H1 (cell line): ENCODE data around the gene CYB5R3. TPM values are rescaled to one million over a fixed set of nuclear protein-coding genes. Genes with fewer than 3 reads are reported as not detected.

Experiments
- CTCF ChIA-PET: fragments of 300-600 bp; sonication (Branson Sonifier 250); formaldehyde crosslinking; loops from one replicate; lab custom pipeline; 2021; ENCODE audit not compliant: partially characterized antibody; lab: Charles Lee
- POLR2A ChIA-PET: fragments of 300-600 bp; sonication (Branson Sonifier 250); formaldehyde crosslinking; loops from one replicate; lab custom pipeline; 2021; ENCODE audit warnings: inconsistent platforms; ENCODE audit not compliant: partially characterized antibody; lab: Charles Lee
- DNase-seq, 2 experiments: peaks; one replicate each; pipeline versions ENCODE4 v3.0.0 to v3.0.0-alpha.2; 2010 to 2022; ENCODE audit warnings: low spot score in 2 of 2, low read depth in 1 of 2, mixed read lengths in 1 of 2
- FAIRE-seq: peaks from 2 replicates; lab custom pipeline; 2011; peaks lifted over from hg19 to GRCh38; lab: Jason Lieb, UNC
- H2AFZ ChIP-seq: 2 replicates; pipeline ENCODE4 v1.8.1; 2012; ENCODE audit warnings: low read length, inconsistent platforms
- H2AK5ac ChIP-seq: 2 replicates; pipeline ENCODE4 v1.6.1; 2013; ENCODE audit warnings: low read depth, low read length
- H2BK120ac ChIP-seq: replicated peaks from 2 replicates; pipeline ENCODE3; 2013; ENCODE audit warnings: low read depth, low read length, inconsistent platforms
- H2BK12ac ChIP-seq: 2 replicates; pipeline ENCODE4 v1.6.1; 2013; ENCODE audit warnings: low read depth, low read length
- H2BK15ac ChIP-seq: 2 replicates; pipeline ENCODE4 v1.6.1; 2013; ENCODE audit warnings: low read length
- H2BK20ac ChIP-seq: 2 replicates; pipeline ENCODE4 v1.6.1; 2013; ENCODE audit warnings: low read length
- H2BK5ac ChIP-seq: 2 replicates; pipeline ENCODE4 v1.6.1; 2013; ENCODE audit warnings: low read depth, low read length
- H3K14ac ChIP-seq: 2 replicates; pipeline ENCODE4 v1.6.1; 2013; ENCODE audit warnings: inconsistent platforms; ENCODE audit not compliant: insufficient read length
- H3K18ac ChIP-seq: 2 replicates; pipeline ENCODE4 v1.6.1; 2013; ENCODE audit warnings: low read length; ENCODE audit errors: extremely low read depth
- H3K23ac ChIP-seq: 2 replicates; pipeline ENCODE4 v1.6.1; 2013; ENCODE audit warnings: inconsistent platforms; ENCODE audit not compliant: insufficient read length
- H3K23me2 ChIP-seq: 2 replicates; pipeline ENCODE4 v1.6.1; 2013; ENCODE audit warnings: low read depth, low read length
- H3K27ac ChIP-seq: 2 replicates; pipeline ENCODE4 v1.6.1; 2011; ENCODE audit warnings: low read depth, low read length, inconsistent platforms
- H3K27me3 ChIP-seq, 4 experiments: replicated peaks in 1 of 4; 1 replicate in 1 of 4; 2 replicates in 3 of 4; pipeline versions ENCODE4 v1.6.1 to v1.8.1; 2011 to 2013; ENCODE audit warnings: low read length in 3 of 4, mild to moderate bottlenecking in 3 of 4, inconsistent platforms in 2 of 4, mixed read lengths in 2 of 4, moderate library complexity in 1 of 4; ENCODE audit not compliant: control insufficient read depth in 3 of 4, insufficient read depth in 3 of 4; ENCODE audit errors: extremely low read depth in 1 of 4
- H3K36me3 ChIP-seq, 4 experiments: 2 replicates each; pipeline versions ENCODE4 v1.6.1 to v1.8.1; 2011 to 2013; ENCODE audit warnings: mild to moderate bottlenecking in 4 of 4, low read length in 3 of 4, moderate library complexity in 2 of 4, control low read depth in 1 of 4, inconsistent platforms in 1 of 4; ENCODE audit not compliant: insufficient read depth in 4 of 4, control insufficient read depth in 2 of 4
- H3K4ac ChIP-seq: replicated peaks from 2 replicates; pipeline ENCODE3; 2013; ENCODE audit warnings: low read length, low read depth, mixed read lengths, inconsistent platforms; ENCODE audit not compliant: insufficient read length
- H3K4me1 ChIP-seq, 4 experiments: replicated peaks in 1 of 4; 1 replicate in 1 of 4; 2 replicates in 3 of 4; pipeline versions ENCODE4 v1.6.1 to v1.8.1; 2011 to 2013; ENCODE audit warnings: low read length in 3 of 4, inconsistent platforms in 2 of 4, mixed read lengths in 1 of 4; ENCODE audit not compliant: insufficient read depth in 4 of 4, control insufficient read depth in 3 of 4
- H3K4me2 ChIP-seq, 2 experiments: 2 replicates each; pipeline versions ENCODE4 v1.6.1 to v1.8.1; 2011 to 2013; ENCODE audit warnings: low read depth in 2 of 2, low read length in 2 of 2, control low read depth in 1 of 2, inconsistent platforms in 1 of 2, mild to moderate bottlenecking in 1 of 2; ENCODE audit not compliant: insufficient read depth in 1 of 2
- H3K4me3 ChIP-seq, 4 experiments: fragments of 200-600, 300-600 bp in 1 of 4; sonication (generic), shearing (Covaris generic), sonication (Bioruptor Twin) in 1 of 4; 2 replicates each; pipeline versions ENCODE4 v1.5.1 to v1.8.1; 2011 to 2016; ENCODE audit warnings: low read length in 4 of 4, low read depth in 3 of 4, control low read depth in 2 of 4, inconsistent platforms in 2 of 4, mild to moderate bottlenecking in 2 of 4, mixed read lengths in 1 of 4, moderate library complexity in 1 of 4; ENCODE audit not compliant: insufficient read depth in 2 of 4; ENCODE audit errors: extremely low read depth in 1 of 4
- H3K56ac ChIP-seq: replicated peaks from 2 replicates; pipeline ENCODE3; 2013; ENCODE audit warnings: low read depth, mild to moderate bottlenecking, mixed read lengths, low read length, inconsistent platforms; ENCODE audit not compliant: insufficient read length
- H3K79me1 ChIP-seq: 2 replicates; pipeline ENCODE4 v1.6.1; 2013; ENCODE audit warnings: low read depth, low read length, control low read depth
- H3K79me2 ChIP-seq, 2 experiments: 2 replicates each; pipeline versions ENCODE4 v1.6.1 to v1.8.1; 2012 to 2013; ENCODE audit warnings: low read length in 2 of 2, mild to moderate bottlenecking in 2 of 2, inconsistent platforms in 1 of 2; ENCODE audit not compliant: insufficient read depth in 2 of 2, control insufficient read depth in 1 of 2
- H3K9ac ChIP-seq, 4 experiments: replicated peaks in 1 of 4; 1 replicate in 1 of 4; 2 replicates in 3 of 4; pipeline versions ENCODE4 v1.6.1 to v1.8.1; 2011 to 2013; ENCODE audit warnings: low read depth in 3 of 4, low read length in 3 of 4, control low read depth in 2 of 4, mild to moderate bottlenecking in 2 of 4, moderate library complexity in 2 of 4, inconsistent platforms in 1 of 4; ENCODE audit errors: extremely low read depth in 1 of 4
- H3K9me3 ChIP-seq, 2 experiments: 2 replicates each; pipeline versions ENCODE4 v1.6.1 to v1.8.1; 2012 to 2013; ENCODE audit warnings: mild to moderate bottlenecking in 2 of 2, moderate library complexity in 2 of 2, control low read depth in 1 of 2, inconsistent platforms in 1 of 2, low read depth in 1 of 2, low read length in 1 of 2, mixed read lengths in 1 of 2; ENCODE audit not compliant: insufficient read depth in 2 of 2
- H4K20me1 ChIP-seq, 2 experiments: replicated peaks in 1 of 2; 2 replicates each; pipeline versions ENCODE3 to v1.8.1; 2011 to 2013; ENCODE audit warnings: inconsistent platforms in 2 of 2, low read length in 2 of 2, mild to moderate bottlenecking in 1 of 2; ENCODE audit not compliant: insufficient read depth in 2 of 2, control insufficient read depth in 1 of 2
- H4K5ac ChIP-seq: 2 replicates; pipeline ENCODE4 v1.6.1; 2013; ENCODE audit warnings: low read length, low read depth, mixed read lengths, inconsistent platforms; ENCODE audit not compliant: insufficient read length
- H4K8ac ChIP-seq: 2 replicates; pipeline ENCODE4 v1.8.0; 2013; ENCODE audit warnings: mild to moderate bottlenecking, moderate library complexity, low read length, inconsistent platforms; ENCODE audit not compliant: insufficient read depth; ENCODE audit errors: extremely low read depth
- H4K91ac ChIP-seq: replicated peaks from 2 replicates; pipeline ENCODE3; 2013; ENCODE audit warnings: low read length, mixed read lengths, inconsistent platforms; ENCODE audit not compliant: insufficient read length
- GTF2F1 ChIP-seq: IDR thresholded peaks from 2 replicates; pipeline ENCODE4 v1.6.1; 2012; ENCODE audit warnings: low read depth, low read length, improper control_type of control experiment, borderline replicate concordance
- HDAC2 ChIP-seq, 2 experiments: fragments of 300-600 bp in 1 of 2; sonication (generic) in 1 of 2; IDR thresholded peaks; 2 replicates each; pipeline ENCODE4 v1.6.1; 2011 to 2012; ENCODE audit warnings: low read depth in 2 of 2, low read length in 2 of 2, mild to moderate bottlenecking in 2 of 2, moderate library complexity in 2 of 2, borderline replicate concordance in 1 of 2, inconsistent platforms in 1 of 2
- HDAC6 ChIP-seq: IDR thresholded peaks from one replicate; pipeline ENCODE4 v1.7.1; 2012; ENCODE audit warnings: low read depth, mild to moderate bottlenecking, inconsistent platforms, low read length, moderate library complexity
- JUN ChIP-seq: IDR thresholded peaks from 2 replicates; pipeline ENCODE4 v1.6.1; 2011; ENCODE audit warnings: low read depth, mild to moderate bottlenecking, improper control_type of control experiment, low read length
- KDM1A ChIP-seq: fragments of 200-600, 300-600 bp; sonication (generic); IDR thresholded peaks from 2 replicates; pipeline ENCODE4 v1.7.1; 2016; ENCODE audit warnings: mild to moderate bottlenecking, low read length, borderline replicate concordance
- POU5F1 ChIP-seq: IDR thresholded peaks from 2 replicates; pipeline ENCODE4 v1.6.1; 2011; ENCODE audit warnings: low read depth, mild to moderate bottlenecking, low read length, moderate library complexity
- RAD21 ChIP-seq, 2 experiments: IDR thresholded peaks in 1 of 2; conservative IDR thresholded peaks in 1 of 2; 2 replicates each; pipeline ENCODE4 v1.6.1; 2011; ENCODE audit warnings: low read depth in 2 of 2, low read length in 2 of 2, improper control_type of control experiment in 1 of 2, inconsistent platforms in 1 of 2, mild to moderate bottlenecking in 1 of 2, moderate library complexity in 1 of 2
- RXRA ChIP-seq: IDR thresholded peaks from 2 replicates; pipeline ENCODE4 v1.6.1; 2011; ENCODE audit warnings: low read depth, mild to moderate bottlenecking, low read length, moderate library complexity; ENCODE audit not compliant: insufficient read depth
- SIRT6 ChIP-seq: IDR thresholded peaks from one replicate; pipeline ENCODE4 v1.7.1; 2012; ENCODE audit warnings: low read length, inconsistent platforms
- SP4 ChIP-seq: IDR thresholded peaks from 2 replicates; pipeline ENCODE4 v1.6.1; 2012; ENCODE audit warnings: low read length, inconsistent platforms
- TAF1 ChIP-seq: IDR thresholded peaks from 2 replicates; pipeline ENCODE4 v1.6.1; 2011; ENCODE audit warnings: mild to moderate bottlenecking, low read depth, low read length
- TEAD4 ChIP-seq: IDR thresholded peaks from 2 replicates; pipeline ENCODE4 v1.6.1; 2012; ENCODE audit warnings: low read depth, low read length, inconsistent platforms, mixed read lengths
- WGBS, 2 experiments: shearing (Covaris generic) in 1 of 2; methylation state at CpG; one replicate each; pipeline versions ENCODE4 v1.1.6 to v1.1.7; 2013 to 2015; ENCODE audit warnings: low lambda C conversion rate in 2 of 2, mixed read lengths in 2 of 2, inconsistent platforms in 1 of 2, low coverage in 1 of 2, missing lambda C conversion rate in 1 of 2; ENCODE audit not compliant: insufficient replicate concordance in 2 of 2, insufficient coverage in 1 of 2, insufficient read length in 1 of 2; ENCODE audit errors: extremely low coverage in 1 of 2, missing lambda C conversion rate in 1 of 2; 5-methylcytosine and 5-hydroxymethylcytosine counted together
- polyA plus RNA-seq, 7 experiments: library from polyadenylated mRNA; depleted of rRNA in 3 of 7; stranded (reverse) in 5 of 7; unstranded in 2 of 7; fragments of >200 nt in 5 of 7; fragments of 200-250 nt in 2 of 7; gene quantifications; 1 replicate in 5 of 7; 2 replicates in 1 of 7; 4 replicates in 1 of 7; pipeline versions ENCODE4 v1.2.1 to v1.2.3, GENCODE V29; 2011 to 2013; ENCODE audit warnings: missing spikeins in 2 of 7, mixed read lengths in 2 of 7
- total RNA-seq: library from RNA; stranded (reverse); fragmentation: NEBNext Ultra II Directional; extraction: Animal tissue kit (Norgen Biotek cat#: 25700); gene quantifications from 2 replicates; pipeline ENCODE4 v1.2.1, GENCODE V29; 2021

The CYB5R3 gene
- total and polyA plus RNA-seq, 2 of the 8 experiments (the other 6 are each of a cell fraction or from before 2014, with no cell fraction given), result 75.3 to 113 TPM

GRCh38 chr22:42645938-42646568, 3.1 kb downstream of the CYB5R3 start:
- Histone ChIP-seq H4K8ac (no peak overlapping the region), H2AK5ac (peak overlapping the region; percentile 65; the same call in 1 of the 2 replicates), H3K18ac (no peak overlapping the region), H2AFZ (no peak overlapping the region), H3K79me1 (peaks cover 24% of the 10 kb centered on the region), H3K27ac (no peak overlapping the region), H2BK120ac (no peak overlapping the region), H3K4ac (no peak overlapping the region), H3K4me1 (peaks cover 5 to 29% (median 20%) of the 10 kb centered on the region in 4 experiments), H2BK12ac (no peak overlapping the region), H3K4me2 (no peak overlapping the region), H3K56ac (no peak overlapping the region), H3K23me2 (peaks cover 8% of the 10 kb centered on the region), H3K14ac (no peak overlapping the region), H4K91ac (no peak overlapping the region), H2BK20ac (no peak overlapping the region), H2BK5ac (0 out of 2 replicates have a peak overlapping the region, but pooled peaks have one; percentile 77), H3K9me3 (no peaks in the 10 kb centered on the region), H3K36me3 (no peaks in the 10 kb centered on the region), H3K23ac (no peak overlapping the region), H3K9ac (no peak overlapping the region), H3K4me3 (no peak overlapping the region), H3K27me3 (peaks cover 0 to 2% (median 0%) of the 10 kb centered on the region in 4 experiments; a peak in 1 of 7 replicates), H4K5ac (no peak overlapping the region), H4K20me1 (peaks cover 9 to 10% of the 10 kb centered on the region in 2 experiments), H3K79me2 (peaks cover 0 to 40% of the 10 kb centered on the region in 2 experiments; a peak in 2 of 4 replicates), H2BK15ac (0 out of 2 replicates have a peak overlapping the region, but pooled peaks have one; percentile 72)
- CTCF ChIA-PET, result interaction anchor here (0.6 to 2.5 kb wide), 5 partner anchors 14 to 414 kb away, joined by 3 to 11 read pairs (median 3); no protein-coding TSS in a partner anchor
- POLR2A ChIA-PET, result interaction anchor here (0.6 to 1.4 kb wide), 2 partner anchors 31 to 84 kb away, joined by 3 to 10 read pairs; partner anchors contain the start of gene POLDIP3
- no peak for FAIRE-seq
- WGBS, 2 experiments, result 88% methylated on average over 11 of the region's 13 CpGs; no CpG with 5 or more reads in 1 of the 2 experiments
- DNase-seq, result no peak
- TF ChIP-seq SIRT6, result no peak
- no peak for TF ChIP-seq TEAD4
- TF ChIP-seq RAD21 (IDR thresholded peaks at IDR 0.05 in 1 of 2, conservative IDR thresholded peaks at IDR 0.05 in 1 of 2; ENCODE audit: low read depth in 2 of 2, low read length in 2 of 2), result no peak
- TF ChIP-seq HDAC2 (IDR thresholded peaks at IDR 0.05; ENCODE audit: borderline replicate concordance in 1 of 2, low read depth in 2 of 2, low read length in 2 of 2), result no peak
- no peak for TF ChIP-seq HDAC6
- TF ChIP-seq TAF1, result no peak
- TF ChIP-seq RXRA, result no peak
- no peak for TF ChIP-seq GTF2F1
- TF ChIP-seq KDM1A, result no peak
- TF ChIP-seq POU5F1, result no peak
- no peak for TF ChIP-seq SP4
- TF ChIP-seq JUN, result no peak
